ENCODE data around the gene KLHL6.

Gene KLHL6

DNA sequence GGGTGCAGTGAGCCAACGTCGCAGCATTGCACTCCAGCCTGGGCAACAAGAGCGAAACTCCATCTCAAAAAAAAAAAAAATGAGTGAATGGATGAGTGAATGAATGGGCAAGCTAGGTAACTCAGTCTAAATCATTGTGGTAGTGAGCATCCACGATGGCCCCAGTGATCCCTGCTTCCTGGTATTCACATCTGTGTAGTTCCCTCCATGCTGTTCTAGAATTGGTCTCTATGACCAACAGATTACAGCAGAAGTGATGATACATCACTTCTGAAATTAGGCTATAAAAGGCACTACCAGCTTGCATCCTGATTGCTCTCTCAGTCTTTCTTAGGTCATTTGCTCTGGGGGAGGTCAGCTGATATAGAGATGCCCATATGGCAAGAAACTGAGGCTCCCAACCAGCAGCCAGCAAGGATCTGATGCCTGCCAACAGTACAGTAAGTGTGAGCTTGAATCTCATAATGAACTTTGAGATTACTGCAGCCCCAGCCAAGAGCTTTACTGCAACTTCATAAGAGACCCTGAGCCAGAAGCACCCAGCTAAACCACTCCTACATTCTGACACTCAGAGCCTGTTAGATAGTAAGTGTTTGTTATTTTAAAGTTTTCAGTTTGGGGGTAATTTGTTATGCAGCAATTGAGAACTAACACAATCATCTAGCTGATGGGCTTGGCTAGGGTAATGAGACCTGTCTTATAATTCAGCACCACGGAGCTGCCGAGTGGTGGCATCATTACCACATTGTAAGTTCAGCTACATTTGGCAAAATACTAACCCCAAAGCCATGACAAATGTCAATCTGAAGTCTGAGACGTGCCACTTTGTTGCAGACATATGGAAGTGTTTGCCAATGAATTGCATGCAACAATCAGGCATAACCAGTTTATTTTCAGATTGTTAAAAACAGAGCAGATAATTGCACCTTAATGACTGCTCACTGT, 53.0 kb downstream of the KLHL6 start:
- DNase-seq, result no peak

DNA sequence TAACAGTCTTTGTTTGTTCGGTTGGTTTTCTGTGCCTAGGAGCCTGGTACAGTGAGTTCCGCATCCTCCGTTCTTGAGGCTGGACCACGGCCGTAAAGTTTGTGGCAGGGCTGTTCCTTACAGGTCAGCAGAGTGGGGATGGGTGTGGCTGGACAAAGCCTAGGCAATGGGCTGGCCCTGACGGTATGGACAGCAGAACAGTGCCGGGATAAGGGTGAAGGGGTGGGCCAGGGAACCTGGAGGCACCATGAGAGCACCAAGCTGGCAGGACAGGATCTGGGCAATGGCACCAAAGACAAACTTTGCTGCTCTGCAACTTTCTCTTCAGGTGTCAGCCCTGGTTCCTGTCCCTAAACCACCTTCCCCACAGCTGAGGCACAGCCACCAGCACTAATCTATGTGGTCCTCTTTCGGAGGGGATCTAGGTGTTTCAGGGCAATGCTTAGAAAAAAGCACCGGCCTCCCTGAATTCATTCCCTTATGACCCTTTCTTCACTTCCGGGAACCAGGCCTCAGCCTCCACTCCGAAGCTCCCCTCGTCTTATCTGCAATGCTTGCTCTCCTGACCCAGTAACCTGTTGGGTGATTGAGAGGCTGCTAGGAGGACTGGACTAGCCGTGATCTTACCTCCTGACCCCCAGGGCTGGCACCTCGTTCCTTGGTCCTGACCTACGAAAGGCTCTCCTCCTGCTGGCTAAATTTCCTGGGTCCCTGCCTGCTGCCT, 54.4 kb downstream of the KLHL6 start:
- DNase-seq, result no peak

DNA sequence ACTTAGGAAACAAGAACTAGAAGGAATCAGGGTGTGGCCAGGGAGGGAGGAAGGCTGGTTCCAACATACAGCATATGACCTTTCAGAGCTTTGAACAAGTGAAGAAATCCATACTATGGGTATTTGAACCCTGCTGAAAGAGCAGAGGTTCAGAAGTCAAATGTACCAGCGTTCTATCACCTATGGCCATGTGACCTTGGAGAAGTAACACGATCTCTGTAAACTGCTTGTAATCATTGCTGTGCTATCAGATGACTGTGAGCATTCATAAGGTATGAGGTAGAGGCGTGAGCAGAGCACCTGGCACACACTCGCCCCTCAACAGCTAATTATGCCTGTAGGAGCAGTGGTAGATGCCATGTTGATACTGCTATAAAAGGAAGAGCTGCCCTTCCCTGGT, 55.2 kb downstream of the KLHL6 start:
- no peak for DNase-seq

- no peak for DNase-seq
These were observed 56.9 kb downstream of the KLHL6 start for GRCh38 chr3:183498634-183499033.

DNA sequence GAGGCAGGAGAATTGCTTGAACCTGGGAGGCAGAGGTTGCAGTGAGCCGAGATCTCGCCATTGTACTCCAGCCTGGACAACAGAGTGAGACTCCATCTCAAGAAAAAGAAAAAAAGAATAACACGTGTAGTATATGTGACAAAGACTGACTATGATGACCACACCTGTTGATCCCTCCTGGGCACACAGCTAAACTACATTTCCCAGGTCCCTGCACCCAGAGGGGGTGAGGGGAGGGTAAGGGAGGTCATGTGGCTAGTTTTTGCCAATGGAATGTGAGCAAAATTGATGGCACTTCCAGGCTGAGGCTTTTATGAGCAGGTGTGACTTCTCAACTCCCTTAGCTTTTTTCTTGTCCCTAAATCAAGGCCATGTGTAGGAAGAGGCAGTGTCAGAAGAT, 58.2 kb downstream of the KLHL6 start:
- DNase-seq, result no peak

DNA sequence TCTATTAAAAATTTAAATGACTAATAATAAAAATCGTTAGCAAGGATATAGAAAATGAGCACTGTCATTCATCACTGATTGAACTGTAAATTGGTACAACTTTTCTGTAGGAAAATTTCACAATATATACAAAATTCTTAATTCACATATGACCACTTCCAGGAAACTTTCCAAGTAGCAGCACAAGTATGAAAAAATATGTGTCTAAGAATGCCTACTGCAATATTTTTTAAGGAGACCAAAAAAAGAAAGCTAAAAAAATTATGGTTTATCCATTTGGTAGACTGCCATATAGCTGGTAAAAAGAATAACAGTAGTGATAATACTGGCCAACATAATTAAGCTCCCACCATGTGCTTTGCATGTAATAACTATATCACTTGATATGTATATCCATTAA, 59.2 kb downstream of the KLHL6 start:
- no peak for DNase-seq

GRCh38 chr3:183494341-183494740, 61.2 kb downstream of the KLHL6 start:
- no peak for DNase-seq

DNA sequence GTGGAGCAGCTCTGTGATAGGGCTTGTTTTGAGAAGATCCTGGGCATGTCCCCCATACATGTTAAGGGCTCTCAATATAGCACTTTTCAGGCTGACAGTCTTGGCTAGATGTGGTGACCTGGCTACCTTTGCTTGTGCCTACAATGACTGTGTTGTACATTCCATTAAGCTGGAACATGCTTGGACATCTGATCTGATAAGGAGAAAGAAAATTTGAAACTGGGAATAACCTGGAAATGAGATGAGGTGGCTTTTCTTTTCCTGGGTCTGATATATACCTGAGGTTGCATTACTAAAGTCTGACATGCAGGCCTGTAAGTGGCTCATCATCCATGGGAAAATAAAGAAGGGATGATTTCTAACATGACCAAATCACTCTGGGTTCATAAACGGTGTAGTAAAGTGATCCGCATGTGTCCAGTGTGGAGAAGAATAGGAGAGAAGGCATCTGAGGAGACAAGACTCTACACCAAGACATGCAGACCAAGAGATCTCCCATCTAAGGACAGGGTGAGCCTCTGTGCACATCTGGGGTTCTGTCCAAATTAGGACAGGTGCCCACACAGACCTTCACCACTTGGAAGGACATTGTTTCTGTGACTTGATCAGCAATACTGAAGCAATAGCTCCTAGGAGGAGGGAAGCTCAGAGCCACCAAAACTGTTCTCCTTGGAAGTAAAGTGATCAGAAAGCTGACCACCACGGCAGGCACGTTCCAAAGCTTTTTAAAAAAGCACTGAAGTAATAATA, 62.0 kb downstream of the KLHL6 start:
- DNase-seq, result no peak

- DNase-seq, result no peak
These were observed 62.7 kb downstream of the KLHL6 start for GRCh38 chr3:183492849-183493179.

DNA sequence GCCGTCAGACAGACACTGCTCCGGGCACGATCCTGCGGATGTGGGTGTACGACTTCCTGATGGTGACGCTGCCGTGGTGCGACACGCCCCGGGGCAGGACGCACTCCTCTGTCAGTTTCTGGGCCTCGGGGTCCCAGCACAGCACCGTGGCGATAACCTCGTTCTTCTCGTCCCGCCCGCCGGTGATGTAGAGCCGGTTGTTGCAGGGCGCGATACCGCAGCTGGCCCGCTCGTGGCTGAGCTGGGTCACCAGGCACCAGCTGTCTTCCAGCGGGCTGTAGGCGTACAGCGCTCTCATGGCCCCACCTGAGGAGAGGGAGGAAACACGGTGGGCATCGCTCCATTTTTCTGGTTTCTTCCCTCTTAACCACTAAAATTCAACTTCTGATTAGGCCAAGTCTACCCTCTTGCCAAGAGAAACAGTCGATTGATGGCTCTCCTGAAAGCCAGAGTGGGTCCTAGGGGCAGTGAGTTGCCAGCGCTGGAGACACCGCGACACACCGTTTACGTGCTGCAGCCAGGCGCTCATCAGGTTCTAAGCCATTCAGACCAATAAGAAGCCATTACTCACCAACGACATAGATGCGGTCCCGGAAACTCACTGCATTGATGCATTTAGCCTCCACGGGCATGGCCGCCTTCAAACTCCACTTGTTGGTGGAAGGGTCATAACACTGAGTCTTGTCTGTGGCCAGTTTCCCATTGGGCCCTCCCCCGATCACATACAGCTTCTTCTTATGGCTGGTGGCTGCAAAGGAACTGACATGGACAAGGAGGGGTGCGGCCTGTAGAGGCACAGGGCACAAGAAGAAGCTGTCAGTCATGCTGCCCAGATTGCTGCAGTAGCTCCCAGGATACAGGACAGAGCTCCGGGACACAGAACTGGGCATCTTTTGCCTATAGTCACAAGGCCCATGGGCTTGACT, 63.3 kb downstream of the KLHL6 start:
- DNase-seq, result no peak

GRCh38 chr3:183491109-183491922, 64.2 kb downstream of the KLHL6 start:
- DNase-seq, result no peak

DNA sequence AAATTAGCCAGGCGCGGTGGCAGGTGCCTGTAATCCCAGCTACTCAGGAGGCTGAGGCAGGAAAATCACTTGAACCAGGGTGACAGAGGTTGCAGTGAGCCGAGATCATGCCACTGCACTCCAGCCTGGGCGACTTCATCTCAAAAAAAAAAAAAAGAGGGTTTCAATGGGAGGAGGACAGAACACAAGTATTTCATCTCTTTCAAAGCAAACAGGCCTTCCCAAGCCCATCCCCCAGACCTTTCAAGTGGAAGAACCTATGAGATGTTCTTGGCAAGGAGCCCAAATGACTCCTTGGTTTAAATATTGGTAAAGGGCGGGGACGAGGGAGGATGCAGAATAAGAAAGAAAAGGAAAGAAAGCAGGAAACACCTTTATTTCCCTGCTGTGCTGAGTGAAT, 64.9 kb downstream of the KLHL6 start:
- DNase-seq, result no peak

- DNase-seq, result no peak
These were observed 65.3 kb downstream of the KLHL6 start for GRCh38 chr3:183490211-183490601.

GRCh38 chr3:183489455-183490210, 65.9 kb downstream of the KLHL6 start:
- no peak for DNase-seq

DNA sequence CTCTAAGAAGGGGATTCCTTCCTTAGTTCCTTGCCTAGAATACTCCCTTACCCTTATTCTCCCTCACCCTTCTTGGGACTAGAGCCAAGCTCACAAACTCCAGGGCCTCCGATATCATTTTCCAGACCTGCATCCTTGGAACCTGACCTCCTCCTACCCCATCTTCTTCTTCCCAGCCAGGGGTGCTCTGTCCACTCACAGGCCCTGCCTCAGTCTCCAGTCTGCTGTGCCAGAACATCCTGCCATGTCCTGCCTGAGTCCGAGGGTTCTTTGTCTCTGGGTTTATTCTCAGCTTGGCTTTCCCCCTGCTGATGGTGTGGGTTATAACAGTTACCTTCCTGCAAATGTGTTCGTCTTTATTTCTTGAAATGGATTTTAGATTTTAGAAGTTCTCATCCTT, 67.2 kb downstream of the KLHL6 start:
- DNase-seq, result no peak

DNA sequence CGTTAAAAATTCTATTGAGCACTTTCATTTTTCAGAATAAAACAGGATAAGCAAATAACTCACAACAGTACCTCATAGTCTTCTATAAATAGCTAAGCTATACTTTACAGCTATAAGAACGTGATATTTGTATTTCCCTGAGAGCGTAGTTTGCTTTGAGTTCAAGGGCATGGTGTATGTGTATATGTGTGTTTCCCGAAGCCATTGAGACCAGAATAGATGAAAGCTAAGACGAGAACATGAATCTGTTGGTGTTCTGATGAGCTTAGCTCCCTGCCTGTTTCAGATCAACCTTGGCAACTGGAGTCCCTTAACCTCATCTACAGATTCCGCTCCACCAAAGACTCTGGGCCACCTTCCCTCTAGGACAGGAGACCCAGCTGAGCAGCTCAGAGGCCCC, 67.6 kb downstream of the KLHL6 start:
- DNase-seq, result no peak

DNA sequence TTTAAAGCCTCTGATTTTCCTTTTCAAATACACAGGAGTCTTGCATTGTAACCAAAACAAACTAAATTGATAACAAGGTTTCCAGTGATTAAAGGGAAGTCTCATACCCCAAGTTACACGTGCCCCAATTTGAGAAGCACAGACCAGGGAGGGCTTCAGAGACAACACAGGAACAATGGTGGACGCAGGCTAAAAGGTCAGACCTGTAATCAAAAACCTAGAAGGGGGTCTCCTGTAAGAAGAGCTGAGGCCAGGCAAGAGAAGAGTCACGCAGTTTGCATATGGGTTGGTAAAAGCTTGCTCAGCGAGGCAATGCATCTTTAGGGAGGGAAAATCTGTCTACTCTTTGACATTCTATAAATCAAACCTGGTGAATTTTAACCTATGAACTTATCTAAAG, 68.5 kb downstream of the KLHL6 start:
- no peak for DNase-seq

GRCh38 chr3:183486472-183486871, 69.0 kb downstream of the KLHL6 start:
- no peak for DNase-seq

DNA sequence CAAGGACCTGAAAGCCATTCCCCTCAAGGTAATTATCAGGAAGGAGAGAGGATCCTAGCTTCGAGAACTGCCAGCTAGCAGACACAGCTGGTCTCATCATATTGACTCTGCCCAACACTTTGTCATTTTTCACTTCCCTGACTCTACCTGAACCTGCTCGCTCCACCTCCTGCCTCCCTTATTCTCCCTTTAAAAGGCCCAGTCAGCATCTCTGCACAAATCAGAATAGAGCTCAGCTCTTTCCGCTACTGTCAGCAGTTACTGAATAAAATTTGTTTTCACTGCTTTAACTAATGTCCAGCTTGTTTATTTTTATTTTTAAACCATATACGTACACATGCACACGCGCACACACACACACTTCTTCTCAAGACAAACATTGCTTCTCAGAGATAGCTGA, 69.9 kb downstream of the KLHL6 start:
- no peak for DNase-seq

GRCh38 chr3:183485093-183485492, 70.4 kb downstream of the KLHL6 start:
- no peak for DNase-seq

Measured in activated CD4-positive, alpha-beta T cell treated with anti-CD3 and anti-CD28 coated beads, Interleukin-2, amount 50 U/mL, for 16 hours (primary cell).